SK-N-SH treated with all-trans-retinoic acid at 6 μM for 48 hours (cell line): ENCODE measurements around the gene PEPD.

Source experiments
- ARNTL ChIP-seq: fragments of 450-650 bp; formaldehyde crosslinking; IDR thresholded peaks from 2 replicates; pipeline ENCODE4 v1.5.0; 2020; ENCODE audit warnings: low read depth, mild to moderate bottlenecking, moderate library complexity, borderline replicate concordance
- PATZ1 ChIP-seq: fragments of 250-450 bp; sonication (Bioruptor Pico); IDR thresholded peaks from 2 replicates; pipeline ENCODE4 v1.8.0; 2020; ENCODE audit warnings: mild to moderate bottlenecking, moderate library complexity, borderline replicate concordance

- TF ChIP-seq PATZ1 (no peak), ARNTL (CRISPR knock-in tag) (no peak)
These were observed 129.9 kb downstream of the PEPD start for GRCh38 chr19:33391631-33392249.
